ENCODE measurements around the gene ALDH2.
A peak's percentile ranks its signal among the peaks of the same experiment; 100 is the strongest.

Gene ALDH2

DNA sequence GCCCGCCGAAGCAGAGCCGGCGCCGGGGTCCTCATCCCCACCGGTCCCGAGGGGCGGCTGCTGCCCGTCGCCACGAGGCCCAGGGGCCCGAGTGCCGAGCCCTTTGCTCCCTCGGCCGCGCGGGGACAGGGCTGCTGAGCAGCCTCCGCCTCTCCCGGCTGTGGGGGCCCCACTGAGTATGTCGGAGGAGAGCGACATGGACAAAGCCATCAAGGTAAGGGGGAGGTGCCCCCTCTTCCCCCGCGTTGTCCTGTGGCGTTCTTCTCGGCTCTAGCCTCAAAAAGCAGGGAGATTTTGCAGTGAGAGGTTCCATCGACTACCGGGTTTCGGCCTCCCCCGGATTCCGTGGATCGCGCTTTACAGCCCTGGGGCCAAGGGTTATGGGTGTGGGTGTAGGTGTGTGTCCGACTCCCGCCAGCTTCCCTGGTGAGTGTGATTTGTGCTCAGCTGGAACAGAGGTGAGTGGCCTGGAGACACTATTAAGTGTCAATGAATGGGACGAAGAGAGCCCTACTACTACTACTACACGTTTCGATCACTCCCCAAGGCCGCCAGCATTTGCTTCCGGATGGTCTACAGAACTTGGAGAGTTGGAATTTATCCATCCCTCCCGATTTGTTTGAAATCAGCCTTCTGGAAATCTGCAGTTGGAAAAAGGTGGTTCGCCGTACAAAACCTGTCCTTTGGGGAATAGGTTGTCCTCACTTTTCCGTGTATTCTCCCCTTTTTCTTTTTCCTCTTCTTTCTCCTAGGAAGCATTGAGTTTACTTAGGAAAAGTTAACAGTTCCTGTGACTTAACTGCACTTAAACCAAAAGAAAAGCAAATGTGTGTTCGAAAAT is 76.0 kb downstream of the ALDH2 start:
- Mint-ChIP-seq H3K9me3 (no peaks in the 10 kb centered on the region), H3K27me3 (no peaks in the 10 kb centered on the region), H3K4me1 (peaks cover 49% of the 10 kb centered on the region), H3K27ac (peak overlapping the region; percentile 99), H3K36me3 (peaks cover 43% of the 10 kb centered on the region), H3K4me3 (peak overlapping the region; percentile 96)
- ATAC-seq = peak; percentile 56

DNA sequence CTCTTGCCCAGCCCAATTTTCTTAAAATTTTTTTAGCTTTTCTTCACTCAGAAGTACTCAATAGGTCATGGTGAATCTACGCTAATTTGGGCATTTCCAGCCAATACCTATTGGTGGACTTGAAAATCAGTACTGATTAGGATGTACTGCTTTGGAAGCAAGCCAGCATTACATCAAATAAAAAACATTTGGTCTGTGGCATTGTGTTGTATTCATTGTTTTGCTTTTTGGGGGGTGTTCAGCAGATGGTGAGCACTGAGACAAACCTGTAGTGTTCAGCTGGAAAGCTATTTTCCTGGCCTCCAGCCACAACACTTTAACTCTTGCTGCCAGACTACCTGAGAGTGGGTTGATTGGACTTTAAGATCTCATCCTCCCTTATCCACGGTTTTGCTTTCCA is 79.3 kb downstream of the ALDH2 start:
- Mint-ChIP-seq H3K9me3 (no peaks in the 10 kb centered on the region), H3K27ac (no peak overlapping the region), H3K4me1 (peaks cover 36% of the 10 kb centered on the region), H3K36me3 (peaks cover 34% of the 10 kb centered on the region), H3K27me3 (no peaks in the 10 kb centered on the region), H3K4me3 (no peak overlapping the region)
- ATAC-seq = no peak

DNA sequence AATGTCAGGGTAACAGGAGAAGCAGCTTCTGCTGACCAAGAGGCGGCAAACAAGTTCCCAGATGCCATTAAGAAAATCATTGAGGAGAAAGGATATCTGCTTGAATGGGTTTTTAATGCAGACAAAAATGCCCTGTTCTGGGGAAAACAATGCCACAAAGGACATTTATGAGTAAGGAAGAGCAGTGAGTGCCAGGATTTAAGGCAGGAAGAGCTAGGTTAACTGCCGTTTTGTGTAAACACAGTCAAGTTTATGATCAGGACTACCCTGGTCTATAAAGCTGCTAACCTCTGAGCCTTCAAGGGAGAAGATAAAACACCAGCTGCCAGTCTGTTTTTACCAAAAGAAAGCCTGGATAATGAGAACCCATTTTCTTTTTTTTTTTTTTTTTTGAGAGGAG is 83.8 kb downstream of the ALDH2 start:
- Mint-ChIP-seq H3K36me3 (peaks cover 57% of the 10 kb centered on the region), H3K27ac (no peak overlapping the region), H3K27me3 (no peaks in the 10 kb centered on the region), H3K4me1 (peaks cover 22% of the 10 kb centered on the region), H3K9me3 (no peaks in the 10 kb centered on the region), H3K4me3 (no peak overlapping the region)
- no peak for ATAC-seq

DNA sequence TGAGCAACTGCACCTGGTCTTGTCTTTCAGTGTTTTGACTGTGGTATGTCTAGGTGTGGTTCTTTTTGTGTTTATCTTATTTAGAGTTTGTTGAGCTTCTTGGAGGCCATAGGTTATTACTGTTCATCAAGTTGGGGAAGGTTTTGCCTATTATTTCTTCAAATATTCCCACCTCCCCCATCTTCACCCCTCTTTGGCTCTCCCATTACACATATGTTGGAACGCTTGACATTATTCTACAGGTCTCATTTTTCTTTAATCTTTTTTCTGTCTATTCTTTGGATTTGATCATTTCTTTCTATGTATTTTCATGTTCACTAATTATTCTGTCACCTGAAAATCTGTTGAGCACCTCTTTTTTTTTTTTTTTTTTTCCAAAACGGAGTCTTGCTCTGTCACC is 91.5 kb downstream of the ALDH2 start:
- H3K4me1 Mint-ChIP-seq = peaks cover 25% of the 10 kb centered on the region
- ATAC-seq = no peak
- no peak overlapping the region for H3K4me3 Mint-ChIP-seq
- H3K9me3 Mint-ChIP-seq = peaks cover 3% of the 10 kb centered on the region
- H3K27ac Mint-ChIP-seq = no peak overlapping the region
- peaks cover 31% of the 10 kb centered on the region for H3K36me3 Mint-ChIP-seq
- H3K27me3 Mint-ChIP-seq = no peaks in the 10 kb centered on the region

DNA sequence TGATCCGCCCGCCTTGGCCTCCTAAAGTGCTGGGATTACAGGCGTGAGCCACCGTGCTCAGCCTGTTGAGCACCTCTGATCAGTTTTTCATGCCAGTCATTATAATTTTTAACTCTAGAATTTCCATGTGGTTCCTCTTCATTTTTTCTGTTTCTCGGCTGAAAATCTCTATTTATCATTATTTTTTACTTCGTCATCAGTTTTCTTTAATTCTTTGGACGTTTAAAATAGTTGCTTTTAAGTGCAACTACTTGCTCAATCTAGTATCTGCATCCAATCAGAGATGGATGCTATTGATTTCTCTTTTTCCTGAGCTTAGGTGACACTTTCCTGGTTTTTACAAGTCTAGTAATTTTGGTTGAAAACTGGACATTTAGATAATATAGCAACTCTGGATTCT is 92.0 kb downstream of the ALDH2 start:
- H3K4me1 Mint-ChIP-seq = peaks cover 25% of the 10 kb centered on the region

DNA sequence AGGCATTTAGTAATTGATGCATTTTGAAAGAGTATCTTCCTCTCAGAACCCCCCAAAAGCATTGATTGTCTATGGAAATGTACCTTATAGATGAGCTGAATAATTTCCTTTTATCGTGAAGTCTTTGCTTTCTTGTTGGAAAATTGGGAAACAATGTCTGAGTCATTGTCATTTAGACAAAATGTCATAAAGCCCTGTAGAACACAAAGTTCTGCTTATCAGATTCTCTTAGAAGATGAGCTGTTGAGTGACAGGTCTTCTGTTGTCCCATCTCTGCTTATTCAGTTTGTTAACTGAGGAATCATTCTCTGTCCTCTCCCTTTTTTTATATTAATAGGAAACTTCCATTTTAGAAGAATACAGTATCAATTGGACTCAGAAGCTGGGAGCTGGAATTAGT is 98.2 kb downstream of the ALDH2 start:
- Mint-ChIP-seq H3K4me3 (no peak overlapping the region), H3K27me3 (no peaks in the 10 kb centered on the region), H3K27ac (no peak overlapping the region), H3K9me3 (no peaks in the 10 kb centered on the region), H3K4me1 (peaks cover 8% of the 10 kb centered on the region), H3K36me3 (peaks cover 40% of the 10 kb centered on the region)
- no peak for ATAC-seq

More for the DNA sequence above, 92.0 kb downstream of the ALDH2 start:
- Mint-ChIP-seq H3K9me3 (peaks cover 3% of the 10 kb centered on the region), H3K36me3 (peaks cover 29% of the 10 kb centered on the region), H3K27me3 (no peaks in the 10 kb centered on the region), H3K27ac (no peak overlapping the region), H3K4me3 (no peak overlapping the region)
- ATAC-seq = no peak

Data from stimulated activated memory B cell treated with anti-CD40 and anti-IgM and Interleukin-4, amounts not matched to agents 10 μg/mL and 1 μg/mL and 100 μg/mL, for 72 hours (primary cell).